Gastrocnemius medialis (tissue), 4 donors: ENCODE data around the gene CEP170. TPM values are rescaled to one million over a fixed set of nuclear protein-coding genes. Genes with fewer than 3 reads are reported as not detected.

ENCODE experiments used
- ATAC-seq, 2 donors: fragments of 150-250 bp; one replicate each; pipeline ENCODE4 v1.9.1; 2016
- DNase-seq, 2 donors: peaks; one replicate each; pipeline ENCODE4 v3.0.0-alpha.2; 2019
- H3K27ac ChIP-seq, 4 donors: fragments of 200-600 bp; sonication (generic); 1 replicate in 1 of 4; 2 replicates in 3 of 4; pipeline ENCODE4 v1.5.1; 2016 to 2018; ENCODE audit warnings: mild to moderate bottlenecking in 2 of 4, moderate library complexity in 1 of 4
- H3K27me3 ChIP-seq, 3 donors: fragments of 200-600 bp; sonication (generic) in 2 of 3; 1 replicate in 1 of 3; 2 replicates in 2 of 3; pipeline versions ENCODE4 v1.5.1 to v1.6.0; 2016 to 2019; ENCODE audit warnings: mild to moderate bottlenecking in 1 of 3, moderate library complexity in 1 of 3
- H3K36me3 ChIP-seq, 2 donors: fragments of 200-600 bp; sonication (generic) in 1 of 2; one replicate each; pipeline ENCODE4 v1.5.1; 2017 to 2018
- H3K4me1 ChIP-seq, 2 donors: fragments of 200-600 bp; sonication (generic) in 1 of 2; one replicate each; pipeline ENCODE4 v1.5.1; 2016 to 2017; ENCODE audit warnings: mild to moderate bottlenecking in 2 of 2
- H3K4me3 ChIP-seq, 4 donors: fragments of 200-600 bp; sonication (generic) in 3 of 4; 1 replicate in 1 of 4; 2 replicates in 3 of 4; pipeline ENCODE4 v1.5.1; 2016 to 2019; ENCODE audit warnings: mild to moderate bottlenecking in 2 of 4
- H3K9me3 ChIP-seq, 3 donors: fragments of 200-600 bp; sonication (generic) in 2 of 3; 1 replicate in 1 of 3; 2 replicates in 2 of 3; pipeline ENCODE4 v1.5.1; 2016 to 2019
- CTCF ChIP-seq, 5 experiments: fragments of 450-650 bp in 3 of 5; fragments of 200-600 bp in 2 of 5; sonication (generic) in 2 of 5; IDR thresholded peaks in 4 of 5; conservative IDR thresholded peaks in 1 of 5; 1 replicate in 4 of 5; 2 replicates in 1 of 5; pipeline ENCODE4 v1.5.1; 2016 to 2019; ENCODE audit warnings: antibody characterized with exemption in 5 of 5, mild to moderate bottlenecking in 3 of 5, moderate library complexity in 3 of 5
- POLR2A ChIP-seq, 2 donors: fragments of 450-650 bp; IDR thresholded peaks; one replicate each; pipeline ENCODE4 v1.6.1; 2017; ENCODE audit warnings: antibody characterized with exemption in 2 of 2, mild to moderate bottlenecking in 2 of 2, moderate library complexity in 2 of 2
- in situ Hi-C, 4 donors: fragments of 200-750 bp; cut with MboI; loops; one replicate each; pipeline versions ENCODE4 v1.15.0 to v1.8.0; 2017; ENCODE audit warnings: low sequenced_read_pairs in 4 of 4
- intact Hi-C: fragments of 100-400 bp; cut with DNase I; formaldehyde crosslinking; loops from one replicate; pipeline ENCODE4 v1.15.1; 2023; ENCODE audit warnings: low total_unique reads
- total RNA-seq, 4 donors: library from RNA; depleted of rRNA; stranded (reverse); fragments of >200 nt; gene quantifications; one replicate each; pipeline versions ENCODE4 v1.1.0 to v1.2.3, GENCODE V29; 2016

Gene CEP170
- total RNA-seq, 4 donors from 2014 or later: 13.8 to 36.9 (median 31.1) TPM

DNA sequence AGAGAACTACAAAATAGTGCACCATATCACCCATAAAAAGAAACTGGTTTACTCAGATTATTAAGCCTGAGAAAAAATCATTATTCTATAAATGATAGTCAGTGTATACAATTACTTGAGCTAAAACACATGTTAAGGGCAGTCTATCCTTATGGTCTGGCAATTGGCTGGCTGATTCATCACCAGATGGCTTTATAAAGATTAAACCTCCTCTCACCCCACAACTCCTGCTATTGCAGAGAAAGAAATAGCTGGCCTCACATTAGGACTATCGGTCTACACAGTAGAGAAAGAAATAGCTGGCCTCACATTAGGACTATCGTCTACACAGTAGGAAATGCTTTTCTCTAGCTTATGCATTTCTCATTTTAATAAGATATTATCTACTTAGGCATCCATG lies 21.2 kb downstream of the CEP170 start:
- intact Hi-C loops: no loop called here
- H3K27ac ChIP-seq: no peak overlapping the region
- H3K9me3 ChIP-seq: peaks cover 0 to 11% (median 7%) of the 10 kb centered on the region in 3 donors
- peaks cover 0 to 5% of the 10 kb centered on the region in 2 donors for H3K36me3 ChIP-seq
- no peak overlapping the region for H3K4me3 ChIP-seq
- TF ChIP-seq POLR2A (IDR thresholded peaks at IDR 0.05) (no peak), CTCF (IDR thresholded peaks at IDR 0.05 in 4 of 5, conservative IDR thresholded peaks at IDR 0.05 in 1 of 5) (no peak)
- ATAC-seq (no peak), DNase-seq (no peak)
- H3K27me3 ChIP-seq: no peaks in the 10 kb centered on the region
- peaks cover 32 to 33% of the 10 kb centered on the region in 2 donors for H3K4me1 ChIP-seq
- in situ Hi-C loops: no loop called here

DNA sequence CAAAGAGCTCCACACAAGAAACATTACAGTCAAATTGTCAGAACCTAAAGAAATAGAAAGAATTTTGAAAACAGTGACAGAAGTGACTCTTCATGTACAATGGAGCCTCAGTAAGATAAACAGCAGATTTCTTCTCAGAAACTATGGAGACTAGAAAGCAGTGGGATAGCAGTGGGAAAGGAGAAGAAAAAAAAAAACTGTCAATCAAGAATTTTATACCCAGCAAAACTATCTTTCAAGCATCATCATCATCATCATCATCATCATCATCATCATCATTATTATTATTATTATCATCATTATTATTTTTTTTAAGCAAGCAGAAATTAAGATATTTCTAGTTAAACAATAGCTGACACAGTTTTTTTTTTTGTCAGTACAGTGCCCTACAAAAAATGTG lies 24.2 kb downstream of the CEP170 start:
- no peak overlapping the region for H3K27ac ChIP-seq
- in situ Hi-C loops (no loop called here), intact Hi-C loops (no loop called here)
- DNase-seq: no peak
- peaks cover 0 to 5% of the 10 kb centered on the region in 2 donors for H3K36me3 ChIP-seq
- H3K4me3 ChIP-seq: no peak overlapping the region
- peaks cover 24 to 33% of the 10 kb centered on the region in 2 donors for H3K4me1 ChIP-seq
- TF ChIP-seq CTCF (IDR thresholded peaks at IDR 0.05 in 4 of 5, conservative IDR thresholded peaks at IDR 0.05 in 1 of 5): no peak
- TF ChIP-seq POLR2A (IDR thresholded peaks at IDR 0.05): no peak
- peaks cover 0 to 11% (median 7%) of the 10 kb centered on the region in 3 donors for H3K9me3 ChIP-seq
- ATAC-seq: peak in 1 of 2 donors; percentile 36
- no peaks in the 10 kb centered on the region for H3K27me3 ChIP-seq

GRCh38 chr1:243229526-243229925 lies 25.6 kb downstream of the CEP170 start:
- Histone ChIP-seq H3K4me1 (peaks cover 18 to 29% of the 10 kb centered on the region in 2 donors), H3K4me3 (no peak overlapping the region), H3K9me3 (peaks cover 0 to 11% (median 7%) of the 10 kb centered on the region in 3 donors), H3K27me3 (no peaks in the 10 kb centered on the region), H3K27ac (no peak overlapping the region), H3K36me3 (peaks cover 0 to 5% of the 10 kb centered on the region in 2 donors)
- no peak for TF ChIP-seq POLR2A (IDR thresholded peaks at IDR 0.05)
- no peak for TF ChIP-seq CTCF (IDR thresholded peaks at IDR 0.05 in 4 of 5, conservative IDR thresholded peaks at IDR 0.05 in 1 of 5)
- DNase-seq (no peak), ATAC-seq (no peak)
- intact Hi-C loops: no loop called here
- in situ Hi-C loops: no loop called here

DNA sequence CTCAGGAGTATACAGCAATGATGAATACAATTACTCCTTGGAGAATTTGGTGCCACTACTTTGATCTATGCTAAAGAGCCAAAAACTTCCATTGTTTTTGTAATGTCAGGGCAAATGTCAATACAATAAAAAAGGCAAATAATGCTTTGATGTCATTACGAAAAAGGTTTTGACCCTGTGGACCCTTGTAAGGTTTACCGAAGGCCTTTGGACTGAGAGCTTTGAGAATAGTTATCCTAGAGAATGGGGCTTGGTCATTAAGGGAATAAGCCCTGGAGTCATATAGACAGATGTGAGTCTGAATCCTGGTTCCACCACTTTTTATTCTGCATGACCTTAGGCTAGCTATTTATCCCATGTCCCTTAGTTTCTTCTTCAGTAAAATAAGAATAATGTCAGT lies 27.5 kb downstream of the CEP170 start:
- no peak for DNase-seq
- H3K4me1 ChIP-seq: peaks cover 12 to 23% of the 10 kb centered on the region in 2 donors
- intact Hi-C loops (no loop called here), in situ Hi-C loops (no loop called here)
- H3K4me3 ChIP-seq: no peak overlapping the region
- no peaks in the 10 kb centered on the region for H3K27me3 ChIP-seq
- no peak for TF ChIP-seq POLR2A (IDR thresholded peaks at IDR 0.05)
- no peak for TF ChIP-seq CTCF (IDR thresholded peaks at IDR 0.05 in 4 of 5, conservative IDR thresholded peaks at IDR 0.05 in 1 of 5)
- ATAC-seq: no peak
- H3K9me3 ChIP-seq: peaks cover 0 to 11% (median 7%) of the 10 kb centered on the region in 3 donors
- H3K27ac ChIP-seq: no peak overlapping the region
- peaks cover 0 to 15% of the 10 kb centered on the region in 2 donors for H3K36me3 ChIP-seq

- TF ChIP-seq CTCF (IDR thresholded peaks at IDR 0.05 in 4 of 5, conservative IDR thresholded peaks at IDR 0.05 in 1 of 5): no peak
- TF ChIP-seq POLR2A (IDR thresholded peaks at IDR 0.05): no peak
- ATAC-seq: no peak
- Histone ChIP-seq H3K4me1 (peaks cover 0 to 14% of the 10 kb centered on the region in 2 donors), H3K9me3 (no peaks in the 10 kb centered on the region), H3K4me3 (no peak overlapping the region), H3K27ac (no peak overlapping the region), H3K36me3 (peaks cover 0 to 28% of the 10 kb centered on the region in 2 donors), H3K27me3 (no peaks in the 10 kb centered on the region)
- in situ Hi-C loops (no loop called here), intact Hi-C loops (no loop called here)
- no peak for DNase-seq
These were observed 37.0 kb downstream of the CEP170 start for GRCh38 chr1:243218059-243218458.
